Breast epithelium (tissue), 3 donors: Measurements from ENCODE around the gene PIN1.

Experiments used
- POLR2A ChIP-seq: fragments of 450-650 bp; IDR thresholded peaks from one replicate; pipeline ENCODE4 v1.6.1; 2016; ENCODE audit warnings: antibody characterized with exemption, mild to moderate bottlenecking, moderate library complexity
- POLR2AphosphoS5 ChIP-seq, 3 donors: sonication (generic); formaldehyde crosslinking; IDR thresholded peaks; one replicate each; pipeline ENCODE4 v1.6.1; 2017; ENCODE audit warnings: antibody characterized with exemption in 3 of 3
- TF ChIP-seq, protein P1 (sequence below), 3 donors: fragments of 450-650 bp; IDR thresholded peaks; one replicate each; pipeline ENCODE4 v1.5.1; 2016 to 2017; ENCODE audit warnings: antibody characterized with exemption in 3 of 3, mild to moderate bottlenecking in 3 of 3, moderate library complexity in 3 of 3

DNA sequence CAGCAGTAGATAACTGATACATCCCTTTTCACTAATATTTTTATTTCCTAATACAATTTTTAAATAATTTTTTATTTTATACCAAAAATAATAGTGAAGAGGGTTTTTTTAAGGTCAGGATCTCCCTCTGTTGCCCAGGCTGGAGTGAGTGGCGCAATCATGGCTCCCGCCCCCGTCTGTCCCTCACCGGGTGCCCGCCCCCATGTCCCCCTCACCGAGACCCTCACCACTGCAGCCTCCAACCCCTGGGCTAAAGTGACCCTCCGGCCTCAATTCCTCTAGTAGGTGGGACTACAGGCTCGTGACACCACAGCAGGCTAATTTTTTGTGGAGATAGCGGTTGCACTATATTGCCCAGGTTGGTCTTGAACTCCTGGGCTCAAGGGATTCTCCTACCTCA is 48.8 kb upstream of the PIN1 start:
- TF ChIP-seq POLR2AphosphoS5 (IDR thresholded peaks at IDR 0.05) (no peak), POLR2A (no peak)
- TF ChIP-seq, protein P1, sequence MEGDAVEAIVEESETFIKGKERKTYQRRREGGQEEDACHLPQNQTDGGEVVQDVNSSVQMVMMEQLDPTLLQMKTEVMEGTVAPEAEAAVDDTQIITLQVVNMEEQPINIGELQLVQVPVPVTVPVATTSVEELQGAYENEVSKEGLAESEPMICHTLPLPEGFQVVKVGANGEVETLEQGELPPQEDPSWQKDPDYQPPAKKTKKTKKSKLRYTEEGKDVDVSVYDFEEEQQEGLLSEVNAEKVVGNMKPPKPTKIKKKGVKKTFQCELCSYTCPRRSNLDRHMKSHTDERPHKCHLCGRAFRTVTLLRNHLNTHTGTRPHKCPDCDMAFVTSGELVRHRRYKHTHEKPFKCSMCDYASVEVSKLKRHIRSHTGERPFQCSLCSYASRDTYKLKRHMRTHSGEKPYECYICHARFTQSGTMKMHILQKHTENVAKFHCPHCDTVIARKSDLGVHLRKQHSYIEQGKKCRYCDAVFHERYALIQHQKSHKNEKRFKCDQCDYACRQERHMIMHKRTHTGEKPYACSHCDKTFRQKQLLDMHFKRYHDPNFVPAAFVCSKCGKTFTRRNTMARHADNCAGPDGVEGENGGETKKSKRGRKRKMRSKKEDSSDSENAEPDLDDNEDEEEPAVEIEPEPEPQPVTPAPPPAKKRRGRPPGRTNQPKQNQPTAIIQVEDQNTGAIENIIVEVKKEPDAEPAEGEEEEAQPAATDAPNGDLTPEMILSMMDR (IDR thresholded peaks at IDR 0.05): no peak
